KOPT-K1 (cell line): ENCODE measurements around the gene ZSCAN9.

Experiments
- H3K27ac ChIP-seq: fragments of 200-600 bp; sonication (generic); 2 replicates; pipeline ENCODE4 v1.5.1; 2016; ENCODE audit warnings: antibody characterized with exemption, mild to moderate bottlenecking, low read depth, low read length; ENCODE audit not compliant: poor library complexity, severe bottlenecking
- H3K36me3 ChIP-seq: fragments of 200-600 bp; sonication (generic); 2 replicates; pipeline ENCODE4 v1.5.1; 2017; ENCODE audit warnings: antibody characterized with exemption, mild to moderate bottlenecking, low read length, moderate library complexity; ENCODE audit not compliant: insufficient read depth
- H3K9me3 ChIP-seq: fragments of 200-600 bp; sonication (generic); 2 replicates; pipeline ENCODE4 v1.5.1; 2017; ENCODE audit warnings: antibody characterized with exemption, low read length, mild to moderate bottlenecking; ENCODE audit not compliant: insufficient read depth, poor library complexity, severe bottlenecking

Gene ZSCAN9

DNA sequence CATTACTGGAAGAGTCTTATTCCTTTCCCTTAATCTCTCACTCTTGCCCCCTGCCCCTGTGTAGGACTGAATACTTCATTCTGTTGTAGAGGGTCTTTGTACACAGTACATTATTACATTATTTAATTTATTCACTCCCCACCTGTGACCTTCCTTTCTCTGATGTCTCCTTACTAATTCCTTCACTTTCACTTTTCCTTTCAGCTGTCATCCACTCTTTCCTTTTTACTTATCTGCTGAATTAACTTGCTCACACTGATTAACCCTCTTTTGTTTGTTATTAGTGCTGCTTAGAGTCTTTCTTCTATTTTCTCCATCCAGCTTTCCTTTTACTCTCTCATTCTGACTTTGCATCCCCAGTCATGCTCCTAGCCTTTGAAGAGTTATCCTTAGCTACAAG is 49.8 kb downstream of the ZSCAN9 start:
- no peaks in the 10 kb centered on the region for H3K9me3 ChIP-seq
- peaks cover 53% of the 10 kb centered on the region for H3K36me3 ChIP-seq
- peak overlapping the region; percentile 41 for H3K27ac ChIP-seq

DNA sequence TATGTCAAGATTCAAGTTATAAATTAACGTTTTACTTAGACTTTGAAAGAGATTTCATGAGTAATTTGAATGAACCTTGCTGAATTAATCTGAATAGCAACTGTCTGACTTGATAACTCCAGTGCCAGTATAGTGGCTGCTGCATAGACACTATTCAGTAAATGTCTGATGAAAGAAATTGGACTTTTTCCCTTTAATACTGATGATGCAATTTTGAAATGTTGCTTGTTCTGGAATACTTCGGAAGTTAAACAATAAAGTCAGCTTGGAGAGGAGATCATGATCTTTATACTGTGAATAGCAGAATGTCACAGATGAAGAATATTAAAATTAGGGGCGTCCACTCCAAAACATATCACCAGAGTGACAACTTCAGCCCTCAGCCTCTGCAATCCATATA is 52.7 kb downstream of the ZSCAN9 start:
- H3K36me3 ChIP-seq, result peaks cover 43% of the 10 kb centered on the region
- H3K27ac ChIP-seq, result no peak overlapping the region
- H3K9me3 ChIP-seq, result no peaks in the 10 kb centered on the region

GRCh38 chr6:28280595-28281287 is 55.7 kb downstream of the ZSCAN9 start:
- H3K9me3 ChIP-seq, result no peaks in the 10 kb centered on the region
- H3K36me3 ChIP-seq, result peaks cover 41% of the 10 kb centered on the region
- H3K27ac ChIP-seq, result peak overlapping the region; percentile 32

GRCh38 chr6:28281288-28282064 is 56.4 kb downstream of the ZSCAN9 start, which contains the start of gene PGBD1:
Gene PGBD1 (plus strand): TSS chr6:28281572. CDS start chr6:28283814, 2,242 bp downstream.
- peak within 1 kb of the TSS; percentile 32 for H3K27ac ChIP-seq
- no peaks in the 10 kb centered on the region for H3K9me3 ChIP-seq
- peaks cover 40% of the 10 kb centered on the region for H3K36me3 ChIP-seq

- no peak overlapping the region for H3K27ac ChIP-seq
- H3K36me3 ChIP-seq, result peaks cover 44% of the 10 kb centered on the region
- no peaks in the 10 kb centered on the region for H3K9me3 ChIP-seq
Measured at GRCh38 chr6:28282926-28283325, 57.9 kb downstream of the ZSCAN9 start.
